ENCODE measurements around the gene REELD1.

Gene REELD1

GRCh38 chr4:146186041-146186440 lies 28.3 kb upstream of the REELD1 start:
- no peak for DNase-seq
- H3K36me3 ChIP-seq = peaks cover 34 to 62% (median 50%) of the 10 kb centered on the region in 3 donors
- H3K27me3 ChIP-seq = no peaks in the 10 kb centered on the region
- intact Hi-C loops (cut with DNase I; ENCODE audit: low total_unique reads) = no loop called here
- H3K9me3 ChIP-seq = no peaks in the 10 kb centered on the region
- TF ChIP-seq CTCF (IDR thresholded peaks at IDR 0.05) = no peak
- no peaks in the 10 kb centered on the region for H3K4me1 ChIP-seq
- no peak overlapping the region for H3K27ac ChIP-seq
- no peak overlapping the region for H3K4me3 ChIP-seq

GRCh38 chr4:146186596-146186995 lies 27.7 kb upstream of the REELD1 start:
- no peak overlapping the region for H3K27ac ChIP-seq
- peaks cover 34 to 68% (median 54%) of the 10 kb centered on the region in 3 donors for H3K36me3 ChIP-seq
- no peaks in the 10 kb centered on the region for H3K4me1 ChIP-seq
- DNase-seq = no peak
- intact Hi-C loops (cut with DNase I; ENCODE audit: low total_unique reads) = no loop called here
- no peaks in the 10 kb centered on the region for H3K27me3 ChIP-seq
- H3K4me3 ChIP-seq = no peak overlapping the region
- no peak for TF ChIP-seq CTCF (IDR thresholded peaks at IDR 0.05)
- no peaks in the 10 kb centered on the region for H3K9me3 ChIP-seq

GRCh38 chr4:146190456-146190855 lies 23.9 kb upstream of the REELD1 start:
- H3K36me3 ChIP-seq = peaks cover 39 to 66% (median 59%) of the 10 kb centered on the region in 3 donors
- no peak for DNase-seq
- TF ChIP-seq CTCF (IDR thresholded peaks at IDR 0.05) = no peak
- no peaks in the 10 kb centered on the region for H3K27me3 ChIP-seq
- no peak overlapping the region for H3K27ac ChIP-seq
- intact Hi-C loops (cut with DNase I; ENCODE audit: low total_unique reads) = no loop called here
- no peaks in the 10 kb centered on the region for H3K9me3 ChIP-seq
- H3K4me3 ChIP-seq = no peak overlapping the region
- no peaks in the 10 kb centered on the region for H3K4me1 ChIP-seq

- intact Hi-C loops (cut with DNase I; ENCODE audit: low total_unique reads) = no loop called here
- H3K4me1 ChIP-seq = no peaks in the 10 kb centered on the region
- no peak for TF ChIP-seq CTCF (IDR thresholded peaks at IDR 0.05)
- DNase-seq = no peak
- H3K27ac ChIP-seq = no peak overlapping the region
- peaks cover 28 to 55% (median 53%) of the 10 kb centered on the region in 3 donors for H3K36me3 ChIP-seq
- H3K4me3 ChIP-seq = no peak overlapping the region
- no peaks in the 10 kb centered on the region for H3K27me3 ChIP-seq
- H3K9me3 ChIP-seq = no peaks in the 10 kb centered on the region
These were observed 22.4 kb upstream of the REELD1 start for GRCh38 chr4:146191766-146192458.

- Histone ChIP-seq H3K27me3 (no peaks in the 10 kb centered on the region), H3K36me3 (peaks cover 18 to 39% (median 36%) of the 10 kb centered on the region in 3 donors), H3K4me1 (no peaks in the 10 kb centered on the region), H3K27ac (no peak overlapping the region), H3K9me3 (no peaks in the 10 kb centered on the region), H3K4me3 (no peak overlapping the region)
- intact Hi-C loops (cut with DNase I; ENCODE audit: low total_unique reads) = no loop called here
- no peak for DNase-seq
- TF ChIP-seq CTCF (IDR thresholded peaks at IDR 0.05) = no peak
These were observed 20.7 kb upstream of the REELD1 start for GRCh38 chr4:146193628-146194027.
